Activated CD4-positive, alpha-beta T cell treated with anti-CD3 and anti-CD28 coated beads for 36 hours (primary cell): ENCODE results near the gene SV2A. TPM values are rescaled to one million over a fixed set of nuclear protein-coding genes. Genes with fewer than 3 reads are reported as not detected.
A peak's percentile ranks its signal among the peaks of the same experiment; 100 is the strongest.

Source experiments
- ATAC-seq: fragments of 200-7000 bp; cut with Tn5 transposase; one replicate; pipeline ENCODE4 v1.10.0; 2021; ENCODE audit warnings: mild to moderate bottlenecking, moderate library complexity
- CTCF ChIA-PET: fragments of 350-600 bp; sonication (Branson Sonifier 250); formaldehyde crosslinking; loops from one replicate; lab custom pipeline; 2021; ENCODE audit warnings: antibody characterized with exemption; lab: Charles Lee
- POLR2A ChIA-PET: fragments of 350-600 bp; sonication (Branson Sonifier 250); formaldehyde crosslinking; loops from one replicate; lab custom pipeline; 2021; ENCODE audit warnings: antibody characterized with exemption, inconsistent platforms; lab: Charles Lee
- DNase-seq: peaks from one replicate; pipeline ENCODE4 v3.0.0-alpha.2; 2020
- H3K27ac Mint-ChIP-seq: one replicate; pipeline ENCODE4 v1.8.0; 2021; ENCODE audit warnings: mixed read lengths
- H3K27me3 Mint-ChIP-seq: one replicate; pipeline ENCODE4 v1.8.0; 2021; ENCODE audit warnings: mixed read lengths
- H3K36me3 Mint-ChIP-seq: one replicate; pipeline ENCODE4 v1.8.0; 2021; ENCODE audit warnings: low read depth, mixed read lengths
- H3K4me1 Mint-ChIP-seq: one replicate; pipeline ENCODE4 v1.8.0; 2021; ENCODE audit warnings: mixed read lengths
- H3K4me3 Mint-ChIP-seq: one replicate; pipeline ENCODE4 v1.8.0; 2021; ENCODE audit warnings: mild to moderate bottlenecking, moderate library complexity, mixed read lengths
- H3K9me3 Mint-ChIP-seq: one replicate; pipeline ENCODE4 v1.8.0; 2021; ENCODE audit warnings: low read depth, mixed read lengths
- intact Hi-C, 2 experiments: fragments of 100-400 bp; cut with DNase I in 1 of 2; cut with micrococcal nuclease in 1 of 2; formaldehyde crosslinking; loops; one replicate each; pipeline versions ENCODE4 v1.14.2 to v1.15.1; 2022 to 2024; cut with DNase I, micrococcal nuclease
- total RNA-seq, 2 experiments: library from RNA; stranded (reverse); gene quantifications; one replicate each; pipeline ENCODE4 v1.2.3, GENCODE V29; 2021

SV2A gene
- total RNA-seq, 2 experiments from 2014 or later: 7.8 to 8.5 TPM

- Mint-ChIP-seq H3K27ac (no peak overlapping the region), H3K4me1 (peaks cover 38% of the 10 kb centered on the region), H3K27me3 (peaks cover 3% of the 10 kb centered on the region), H3K4me3 (no peak overlapping the region), H3K9me3 (no peaks in the 10 kb centered on the region), H3K36me3 (peaks cover 23% of the 10 kb centered on the region)
- CTCF ChIA-PET: interaction anchor here (0.7 to 4.0 kb wide), 2 partner anchors 32 to 52 kb away, joined by 3 to 12 read pairs; no protein-coding TSS in a partner anchor
- ATAC-seq: no peak
- DNase-seq: no peak
- intact Hi-C loops: no loop called here
- POLR2A ChIA-PET: interaction anchor here (1.5 kb wide), 1 partner anchor 43 kb away, joined by 7 read pairs; a partner anchor contains a TSS
Observed at GRCh38 chr1:149929856-149930255, 12.2 kb upstream of the SV2A start.

- ATAC-seq: no peak
- Mint-ChIP-seq H3K9me3 (no peaks in the 10 kb centered on the region), H3K4me3 (peak overlapping the region; percentile 97), H3K4me1 (peaks cover 43% of the 10 kb centered on the region), H3K27ac (peak overlapping the region; percentile 96), H3K27me3 (peaks cover 3% of the 10 kb centered on the region), H3K36me3 (peaks cover 36% of the 10 kb centered on the region)
- ChIA-PET CTCF (interaction anchor here (1.0 to 4.0 kb wide), 3 partner anchors 33 to 140 kb away, joined by 3 to 12 read pairs (median 6); partner anchors contain the start of gene VPS45), POLR2A (interaction anchor here (0.6 to 1.0 kb wide), 7 partner anchors 9 to 217 kb away, joined by 3 to 16 read pairs (median 3); a partner anchor contains a TSS)
- no peak for DNase-seq
- intact Hi-C loops: loop anchor here in 1 of 2 experiments (1.0 kb wide), 1 partner anchor 9 kb away; no protein-coding TSS in a partner anchor
Observed at GRCh38 chr1:149928401-149928724, 10.7 kb upstream of the SV2A start.

- peak within 1 kb of the TSS; percentile 96 for H3K27ac Mint-ChIP-seq
- peaks cover 43% of the 10 kb centered on the region for H3K4me1 Mint-ChIP-seq
- H3K36me3 Mint-ChIP-seq: peaks cover 41% of the 10 kb centered on the region
- H3K9me3 Mint-ChIP-seq: no peaks in the 10 kb centered on the region
- intact Hi-C loops: loop anchor here (1.0 kb wide), 8 partner anchors 10 to 140 kb away; partner anchors contain the start of genes BOLA1 (in 2 of the 2), OTUD7B (in 1 of the 2), SV2A (in 1 of the 2) and VPS45 (in 1 of the 2)
- ChIA-PET POLR2A (interaction anchor here (0.6 to 1.0 kb wide), 7 partner anchors 10 to 218 kb away, joined by 3 to 16 read pairs (median 3); a partner anchor contains a TSS), CTCF (interaction anchor here (1.0 to 4.0 kb wide), 3 partner anchors 34 to 140 kb away, joined by 3 to 12 read pairs (median 6); partner anchors contain the start of gene VPS45)
- ATAC-seq: peak; percentile 97
- peak; percentile 97 for DNase-seq
- peak within 1 kb of the TSS; percentile 97 for H3K4me3 Mint-ChIP-seq
- H3K27me3 Mint-ChIP-seq: peaks cover 3% of the 10 kb centered on the region
Observed at GRCh38 chr1:149927563-149928400, 10.1 kb upstream of the SV2A start, which contains the start of gene SF3B4. Gene SF3B4, minus strand, starts transcription at chr1:149927803. Its CDS starts 44 bp downstream, at chr1:149927759.

GRCh38 chr1:149927056-149927562, 9.5 kb upstream of the SV2A start:
- ChIA-PET POLR2A (no interaction called here), CTCF (interaction anchor here (4.0 kb wide), 1 partner anchor 35 kb away, joined by 12 read pairs; no protein-coding TSS in a partner anchor)
- Mint-ChIP-seq H3K9me3 (no peaks in the 10 kb centered on the region), H3K27me3 (peaks cover 3% of the 10 kb centered on the region), H3K36me3 (peaks cover 45% of the 10 kb centered on the region), H3K4me3 (peak overlapping the region; percentile 97), H3K27ac (peak overlapping the region; percentile 96), H3K4me1 (peaks cover 43% of the 10 kb centered on the region)
- ATAC-seq (no peak), DNase-seq (no peak)
- intact Hi-C loops: loop anchor here (1.0 kb wide), 7 partner anchors 10 to 140 kb away; partner anchors contain the start of genes BOLA1 (in 2 of the 2), OTUD7B (in 1 of the 2), SV2A (in 1 of the 2) and VPS45 (in 1 of the 2)

- no peak overlapping the region for H3K27ac Mint-ChIP-seq
- peaks cover 38% of the 10 kb centered on the region for H3K4me1 Mint-ChIP-seq
- POLR2A ChIA-PET: no interaction called here
Observed at GRCh38 chr1:149926296-149926695, 8.7 kb upstream of the SV2A start.

DNA sequence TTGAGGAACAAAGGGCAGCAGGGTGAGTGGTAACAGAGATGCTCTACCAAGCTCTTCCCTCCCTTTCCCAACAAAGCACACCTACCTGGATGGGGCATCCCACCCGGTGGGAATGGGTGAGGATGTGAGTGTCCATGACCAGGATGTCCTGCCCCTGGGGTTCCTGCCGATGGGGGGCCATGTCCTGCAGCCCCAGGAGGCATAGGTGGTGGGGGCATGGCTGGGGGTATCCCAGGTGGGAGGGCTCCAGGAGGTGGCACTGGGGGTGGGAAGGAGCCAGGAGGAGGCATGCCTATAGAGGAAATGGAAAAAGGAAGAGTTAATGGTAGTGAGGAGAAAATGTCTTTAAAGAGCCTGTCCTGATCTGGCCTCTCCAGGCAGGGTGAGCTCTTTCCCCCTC, 8.1 kb upstream of the SV2A start:
- DNase-seq: no peak
- Mint-ChIP-seq H3K27ac (no peak overlapping the region), H3K9me3 (no peaks in the 10 kb centered on the region), H3K4me1 (peaks cover 35% of the 10 kb centered on the region), H3K27me3 (no peaks in the 10 kb centered on the region), H3K4me3 (peak overlapping the region; percentile 97), H3K36me3 (peaks cover 53% of the 10 kb centered on the region)
- ChIA-PET CTCF (interaction anchor here (0.6 kb wide), 1 partner anchor 207 kb away, joined by 4 read pairs; no protein-coding TSS in a partner anchor), POLR2A (no interaction called here)
- intact Hi-C loops: no loop called here
- ATAC-seq: no peak

More at GRCh38 chr1:149926296-149926695, 8.7 kb upstream of the SV2A start:
- no peak for ATAC-seq
- no peak for DNase-seq
- intact Hi-C loops: no loop called here
- Mint-ChIP-seq H3K4me3 (peak overlapping the region; percentile 97), H3K9me3 (no peaks in the 10 kb centered on the region), H3K27me3 (peaks cover under 1% of the 10 kb centered on the region), H3K36me3 (peaks cover 53% of the 10 kb centered on the region)
- CTCF ChIA-PET: no interaction called here

DNA sequence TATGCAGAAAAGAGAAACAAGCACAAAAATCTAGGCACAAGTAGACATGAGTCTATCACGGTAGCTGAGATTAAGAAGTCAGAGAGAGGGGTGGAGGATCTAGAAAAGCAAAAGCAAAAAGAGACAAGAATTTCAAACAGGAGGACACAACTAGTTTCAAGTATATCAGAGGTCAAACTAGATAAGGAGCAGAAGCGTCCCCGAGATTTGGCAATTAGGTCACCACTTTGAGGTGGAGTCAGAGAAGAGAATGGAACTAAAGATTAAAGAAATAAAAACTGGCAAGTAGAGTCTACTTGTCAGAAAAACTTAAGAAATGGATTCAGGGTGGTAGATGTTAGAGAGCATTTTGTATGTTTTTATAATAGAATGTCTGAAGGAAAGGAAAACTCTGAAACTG, 7.7 kb upstream of the SV2A start:
- H3K4me3 Mint-ChIP-seq: peak overlapping the region; percentile 97
- no peak for DNase-seq
- H3K36me3 Mint-ChIP-seq: peaks cover 53% of the 10 kb centered on the region
- H3K27me3 Mint-ChIP-seq: no peaks in the 10 kb centered on the region
- ChIA-PET CTCF (interaction anchor here (0.5 to 0.6 kb wide), 2 partner anchors 139 to 208 kb away, joined by 3 to 4 read pairs; no protein-coding TSS in a partner anchor), POLR2A (no interaction called here)
- intact Hi-C loops: no loop called here
- ATAC-seq: no peak
- H3K9me3 Mint-ChIP-seq: no peaks in the 10 kb centered on the region
- peak overlapping the region; percentile 38 for H3K27ac Mint-ChIP-seq
- peaks cover 35% of the 10 kb centered on the region for H3K4me1 Mint-ChIP-seq

GRCh38 chr1:149923626-149924025, 6.0 kb upstream of the SV2A start:
- DNase-seq: no peak
- H3K27me3 Mint-ChIP-seq: peaks cover under 1% of the 10 kb centered on the region
- POLR2A ChIA-PET: no interaction called here
- intact Hi-C loops: no loop called here
- CTCF ChIA-PET: interaction anchor here (1.7 kb wide), 1 partner anchor 143 kb away, joined by 7 read pairs; the partner anchor contains the start of gene VPS45
- ATAC-seq: no peak
- H3K9me3 Mint-ChIP-seq: no peaks in the 10 kb centered on the region
- H3K4me3 Mint-ChIP-seq: no peak overlapping the region
- H3K4me1 Mint-ChIP-seq: peaks cover 29% of the 10 kb centered on the region
- H3K36me3 Mint-ChIP-seq: peaks cover 53% of the 10 kb centered on the region
- H3K27ac Mint-ChIP-seq: peak overlapping the region; percentile 45

DNA sequence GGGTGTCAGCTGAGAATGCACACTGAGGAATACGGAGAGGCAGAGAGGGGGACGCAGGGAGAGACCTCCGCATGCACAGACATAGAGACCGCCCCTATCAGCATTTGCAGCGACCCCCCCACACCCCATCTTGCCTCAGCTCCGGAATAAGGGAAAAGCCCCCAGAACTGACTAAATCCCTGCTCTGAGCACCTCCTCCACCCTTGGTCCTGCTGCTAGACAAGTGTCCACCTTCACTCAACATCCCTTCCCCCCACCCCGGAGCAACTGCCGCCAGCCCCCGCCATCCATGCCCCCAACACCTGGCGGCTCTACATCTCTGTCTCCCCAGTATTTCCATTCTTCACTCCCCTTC, 769 bp downstream of the SV2A start:
- Mint-ChIP-seq H3K36me3 (peaks cover 6% of the 10 kb centered on the region), H3K4me3 (peak overlapping the region; percentile 78), H3K27me3 (peaks cover 2% of the 10 kb centered on the region), H3K4me1 (peaks cover 19% of the 10 kb centered on the region), H3K27ac (no peak overlapping the region), H3K9me3 (no peaks in the 10 kb centered on the region)
- intact Hi-C loops: loop anchor here in 1 of 2 experiments (1.0 kb wide), 1 partner anchor 10 kb away; the partner anchor contains the start of gene SF3B4
- CTCF ChIA-PET: no interaction called here
- ATAC-seq (no peak), DNase-seq (no peak)
- POLR2A ChIA-PET: interaction anchor here (1.1 kb wide), 1 partner anchor 11 kb away, joined by 3 read pairs; no protein-coding TSS in a partner anchor

DNA sequence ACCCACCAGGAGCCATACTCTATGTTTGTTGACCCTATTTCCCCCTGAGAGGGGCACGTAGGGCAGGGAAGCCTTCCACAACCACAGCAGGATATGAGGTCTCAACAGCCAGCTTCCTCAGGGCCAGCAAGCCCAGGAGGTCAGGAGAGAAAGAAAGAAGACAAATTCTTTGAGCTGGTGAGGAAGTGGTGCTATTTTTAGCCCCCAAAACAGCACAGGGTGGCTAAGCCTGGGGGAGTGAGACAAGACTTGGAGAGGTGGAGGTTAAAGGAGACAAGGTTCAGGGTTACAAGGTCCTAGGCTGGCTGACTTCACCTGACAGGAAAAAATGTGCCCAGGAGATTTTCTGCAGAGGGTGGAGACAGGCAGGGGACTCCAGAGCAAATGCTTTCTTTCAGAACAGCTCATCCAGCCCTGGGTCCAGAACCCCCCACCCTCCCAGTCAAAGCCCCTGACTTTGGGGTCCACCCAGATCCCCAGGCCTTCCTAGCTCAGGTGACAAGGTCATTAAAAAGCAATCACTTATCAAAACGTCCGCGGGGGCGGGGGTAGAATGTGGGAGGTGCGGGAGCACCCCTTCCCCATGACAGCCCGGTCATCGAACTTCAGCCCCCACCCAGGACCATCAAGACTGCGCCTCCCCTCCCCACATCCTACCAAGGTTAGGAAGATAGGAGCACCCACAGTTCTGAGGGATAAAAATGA, 1.3 kb downstream of the SV2A start:
- Mint-ChIP-seq H3K27ac (no peak overlapping the region), H3K4me1 (peaks cover 19% of the 10 kb centered on the region), H3K9me3 (no peaks in the 10 kb centered on the region), H3K36me3 (peaks cover under 1% of the 10 kb centered on the region), H3K27me3 (peaks cover 2% of the 10 kb centered on the region), H3K4me3 (peak overlapping the region; percentile 78)
- CTCF ChIA-PET: interaction anchor here (0.7 kb wide), 1 partner anchor 120 kb away, joined by 4 read pairs; no protein-coding TSS in a partner anchor
- POLR2A ChIA-PET: interaction anchor here (1.1 kb wide), 1 partner anchor 12 kb away, joined by 3 read pairs; no protein-coding TSS in a partner anchor
- intact Hi-C loops: no loop called here
- peak; percentile 20 for DNase-seq
- no peak for ATAC-seq
